GM21737 (cell line): ENCODE results near the gene LGR4.
"Not testable (repeated sequence)": the region's sequence is repeated elsewhere in the genome, so short reads cannot be mapped to it uniquely, and the experiment has no call there.

Source experiments
- ATAC-seq: cut with Tn5 transposase; IDR thresholded peaks from one replicate; pipeline ENCODE4 v1.9.1; 2021; ENCODE audit warnings: mild to moderate bottlenecking, moderate library complexity; ENCODE audit not compliant: unreplicated experiment

The LGR4 gene

GRCh38 chr11:27472398-27473016, at the start of gene LGR4:
Gene LGR4 (minus strand): TSS chr11:27472790. CDS start chr11:27472302, 488 bp downstream.
- ATAC-seq, result peak; percentile 87

- no peak for ATAC-seq
Measured at GRCh38 chr11:27520226-27520625, 47.6 kb upstream of the LGR4 start.

GRCh38 chr11:27518518-27518917, 45.9 kb upstream of the LGR4 start:
- no peak for ATAC-seq

GRCh38 chr11:27517490-27517889, 44.9 kb upstream of the LGR4 start:
- ATAC-seq, result not testable (repeated sequence)

GRCh38 chr11:27514558-27514957, 42.0 kb upstream of the LGR4 start:
- no peak for ATAC-seq

GRCh38 chr11:27514076-27514475, 41.5 kb upstream of the LGR4 start:
- ATAC-seq, result no peak

GRCh38 chr11:27513389-27513788, 40.8 kb upstream of the LGR4 start:
- ATAC-seq, result no peak

GRCh38 chr11:27512238-27512637, 39.6 kb upstream of the LGR4 start:
- no peak for ATAC-seq

- no peak for ATAC-seq
Measured at GRCh38 chr11:27509908-27510307, 37.3 kb upstream of the LGR4 start.

GRCh38 chr11:27507557-27508322, 35.1 kb upstream of the LGR4 start:
- ATAC-seq, result no peak

GRCh38 chr11:27506200-27507182, 33.9 kb upstream of the LGR4 start, which contains the start of gene LIN7C:
Gene LIN7C (minus strand): TSS chr11:27506769. CDS start chr11:27506752, 17 bp downstream.
- peak; percentile 97 for ATAC-seq

- ATAC-seq, result no peak
Measured at GRCh38 chr11:27505781-27506180, 33.2 kb upstream of the LGR4 start.

GRCh38 chr11:27504205-27504604, 31.6 kb upstream of the LGR4 start:
- no peak for ATAC-seq

GRCh38 chr11:27501100-27501499, 28.5 kb upstream of the LGR4 start:
- no peak for ATAC-seq

GRCh38 chr11:27497911-27498310, 25.3 kb upstream of the LGR4 start:
- ATAC-seq, result no peak

- no peak for ATAC-seq
Measured at GRCh38 chr11:27497284-27497866, 24.8 kb upstream of the LGR4 start.

GRCh38 chr11:27496461-27496860, 23.9 kb upstream of the LGR4 start:
- ATAC-seq, result no peak

GRCh38 chr11:27495710-27496300, 23.2 kb upstream of the LGR4 start:
- no peak for ATAC-seq

GRCh38 chr11:27489092-27489491, 16.5 kb upstream of the LGR4 start:
- no peak for ATAC-seq

- ATAC-seq, result no peak
Measured at GRCh38 chr11:27487706-27488105, 15.1 kb upstream of the LGR4 start.
